BJ (cell line): ENCODE measurements around the gene DENND1A. TPM values are rescaled to one million over a fixed set of nuclear protein-coding genes. Genes with fewer than 3 reads are reported as not detected.

Experiments
- CTCF ChIA-PET: fragments of 350-600 bp; formaldehyde crosslinking; extraction: SDS; loops from one replicate; lab custom pipeline; 2021; ENCODE audit warnings: antibody characterized with exemption, inconsistent platforms; lab: Yijun Ruan, JAX
- POLR2A ChIA-PET: fragments of 300-600 bp; sonication (Branson Sonifier 250); formaldehyde crosslinking; extraction: SDS; loops from one replicate; lab custom pipeline; 2021; ENCODE audit warnings: antibody characterized with exemption; lab: Charles Lee
- DNase-seq: peaks from one replicate; pipeline ENCODE4 v3.0.0-alpha.2; 2011; ENCODE audit warnings: low read depth
- H3K27me3 ChIP-seq: 2 replicates; pipeline ENCODE4 v1.6.0; 2011; ENCODE audit warnings: low read length; ENCODE audit not compliant: control insufficient read depth, insufficient read depth
- H3K36me3 ChIP-seq: 2 replicates; pipeline ENCODE4 v1.5.1; 2011; ENCODE audit warnings: low read length; ENCODE audit not compliant: control insufficient read depth, insufficient read depth
- H3K4me3 ChIP-seq: 2 replicates; pipeline ENCODE4 v1.5.1; 2011; ENCODE audit warnings: low read depth, mild to moderate bottlenecking, control low read depth, low read length
- CTCF ChIP-seq: IDR thresholded peaks from 2 replicates; pipeline ENCODE4 v1.5.1; 2011; ENCODE audit warnings: low read depth, mild to moderate bottlenecking, control low read depth, inconsistent platforms, low read length, moderate library complexity; ENCODE audit not compliant: insufficient read depth
- polyA plus RNA-seq: library from polyadenylated mRNA; depleted of rRNA; stranded (reverse); fragments of >200 nt; gene quantifications from 2 replicates; pipeline ENCODE4 v1.2.3, GENCODE V29; 2011

The DENND1A gene
- polyA plus RNA-seq, 1 experiment: 24.0 TPM

- POLR2A ChIA-PET: interaction anchor here (0.7 kb wide), 1 partner anchor 525 kb away, joined by 3 read pairs; no protein-coding TSS in a partner anchor
- CTCF ChIA-PET: no interaction called here
- no peak for TF ChIP-seq CTCF
Measured at GRCh38 chr9:123922911-123923310, 7.0 kb downstream of the DENND1A start.

GRCh38 chr9:123922431-123922830 is 7.5 kb downstream of the DENND1A start:
- DNase-seq: no peak
- CTCF ChIA-PET: no interaction called here
- POLR2A ChIA-PET: no interaction called here
- Histone ChIP-seq H3K27me3 (no peaks in the 10 kb centered on the region), H3K36me3 (no peaks in the 10 kb centered on the region), H3K4me3 (no peak overlapping the region)
- TF ChIP-seq CTCF: no peak

More at GRCh38 chr9:123922911-123923310, 7.0 kb downstream of the DENND1A start:
- no peak for DNase-seq
- no peaks in the 10 kb centered on the region for H3K36me3 ChIP-seq
- H3K4me3 ChIP-seq: no peak overlapping the region
- no peaks in the 10 kb centered on the region for H3K27me3 ChIP-seq

- no peak for TF ChIP-seq CTCF
- no peak for DNase-seq
- H3K27me3 ChIP-seq: no peaks in the 10 kb centered on the region
- ChIA-PET CTCF (interaction anchor here (0.7 kb wide), 1 partner anchor 53 kb away, joined by 3 read pairs; no protein-coding TSS in a partner anchor), POLR2A (interaction anchor here (0.7 kb wide), 1 partner anchor 208 kb away, joined by 4 read pairs; no protein-coding TSS in a partner anchor)
- no peaks in the 10 kb centered on the region for H3K36me3 ChIP-seq
- no peak overlapping the region for H3K4me3 ChIP-seq
Measured at GRCh38 chr9:123914517-123915196, 15.3 kb downstream of the DENND1A start.

GRCh38 chr9:123912167-123912897 is 17.6 kb downstream of the DENND1A start:
- CTCF ChIA-PET: no interaction called here
- Histone ChIP-seq H3K36me3 (no peaks in the 10 kb centered on the region), H3K4me3 (no peak overlapping the region)

More at GRCh38 chr9:123912167-123912897, 17.6 kb downstream of the DENND1A start:
- H3K27me3 ChIP-seq: no peaks in the 10 kb centered on the region
- no peak for TF ChIP-seq CTCF
- DNase-seq: no peak
- POLR2A ChIA-PET: no interaction called here
